HG03108 (cell line): ENCODE measurements around the gene TMEM44.
"Not testable (repeated sequence)": the region's sequence is repeated elsewhere in the genome, so short reads cannot be mapped to it uniquely, and the experiment has no call there.

ENCODE experiments used
- ATAC-seq: cut with Tn5 transposase; IDR thresholded peaks from one replicate; pipeline ENCODE4 v1.9.1; 2021; ENCODE audit warnings: moderate library complexity; ENCODE audit not compliant: unreplicated experiment

Gene TMEM44

GRCh38 chr3:194559530-194559929, 73.7 kb downstream of the TMEM44 start:
- no peak for ATAC-seq

- no peak for ATAC-seq
Observed at GRCh38 chr3:194556086-194557056, 76.8 kb downstream of the TMEM44 start.

- no peak for ATAC-seq
Observed at GRCh38 chr3:194555175-194556062, 77.8 kb downstream of the TMEM44 start.

GRCh38 chr3:194554473-194555123, 78.6 kb downstream of the TMEM44 start:
- no peak for ATAC-seq

- no peak for ATAC-seq
Observed at GRCh38 chr3:194552327-194552949, 80.8 kb downstream of the TMEM44 start.

- ATAC-seq = no peak
Observed at GRCh38 chr3:194549853-194550252, 83.4 kb downstream of the TMEM44 start.

GRCh38 chr3:194548346-194549321, 84.6 kb downstream of the TMEM44 start:
- no peak for ATAC-seq

- no peak for ATAC-seq
Observed at GRCh38 chr3:194547042-194547441, 86.2 kb downstream of the TMEM44 start.

- not testable (repeated sequence) for ATAC-seq
Observed at GRCh38 chr3:194545538-194545937, 87.7 kb downstream of the TMEM44 start.

- ATAC-seq = no peak
Observed at GRCh38 chr3:194543550-194543949, 89.7 kb downstream of the TMEM44 start.

GRCh38 chr3:194541483-194541882, 91.7 kb downstream of the TMEM44 start:
- no peak for ATAC-seq

GRCh38 chr3:194540274-194540905, 92.8 kb downstream of the TMEM44 start:
- no peak for ATAC-seq

- no peak for ATAC-seq
Observed at GRCh38 chr3:194539498-194539897, 93.7 kb downstream of the TMEM44 start.

GRCh38 chr3:194537732-194538247, 95.4 kb downstream of the TMEM44 start:
- ATAC-seq = no peak
